Smooth muscle cell (in vitro differentiated cells): ENCODE results near the gene PPP1R1B. TPM values are rescaled to one million over a fixed set of nuclear protein-coding genes. Genes with fewer than 3 reads are reported as not detected.

Experiments
- DNase-seq: peaks from one replicate; lab custom pipeline; 2025; ENCODE audit not compliant: unreplicated experiment; lab: John Stamatoyannopoulos, UW
- H2AFZ ChIP-seq: fragments of 200-600 bp; sonication (generic); 2 replicates; pipeline ENCODE4 v1.6.0; 2016; ENCODE audit warnings: antibody characterized with exemption, low read depth, mild to moderate bottlenecking
- H3F3A ChIP-seq: fragments of 200-600 bp; sonication (generic); 2 replicates; pipeline ENCODE4 v1.6.0; 2017; ENCODE audit warnings: antibody characterized with exemption, low read depth
- H3K27ac ChIP-seq: fragments of 200-600 bp; sonication (generic); 2 replicates; pipeline ENCODE4 v1.5.1; 2016; ENCODE audit warnings: low read depth, mild to moderate bottlenecking
- H3K27me3 ChIP-seq: fragments of 200-600 bp; sonication (generic); 2 replicates; pipeline ENCODE4 v1.6.1; 2016; ENCODE audit warnings: low read depth, mild to moderate bottlenecking
- H3K36me3 ChIP-seq: fragments of 200-600 bp; sonication (generic); 2 replicates; pipeline ENCODE4 v1.5.1; 2016; ENCODE audit warnings: low read depth
- H3K4me1 ChIP-seq: fragments of 200-600 bp; sonication (generic); 2 replicates; pipeline ENCODE4 v1.5.1; 2016; ENCODE audit warnings: low read depth
- H3K4me2 ChIP-seq: fragments of 200-600 bp; sonication (generic); 2 replicates; pipeline ENCODE4 v1.6.0; 2016; ENCODE audit warnings: mild to moderate bottlenecking
- H3K4me3 ChIP-seq: fragments of 200-600 bp; sonication (generic); 2 replicates; pipeline ENCODE4 v1.5.1; 2016; ENCODE audit warnings: mild to moderate bottlenecking
- H3K79me2 ChIP-seq: fragments of 200-600 bp; sonication (generic); 2 replicates; pipeline ENCODE4 v1.6.0; 2016; ENCODE audit warnings: low read depth, mild to moderate bottlenecking
- H3K9ac ChIP-seq: fragments of 200-600 bp; sonication (generic); 2 replicates; pipeline ENCODE4 v1.6.0; 2016; ENCODE audit warnings: low read depth
- H3K9me3 ChIP-seq: fragments of 200-600 bp; sonication (generic); replicated peaks from 2 replicates; pipeline ENCODE4 v1.5.1; 2016; ENCODE audit warnings: low read depth
- H4K20me1 ChIP-seq: fragments of 200-600 bp; sonication (generic); 2 replicates; pipeline ENCODE4 v1.6.0; 2016; ENCODE audit warnings: low read depth
- CTCF ChIP-seq: fragments of 200-600 bp; sonication (generic); IDR thresholded peaks from 2 replicates; pipeline ENCODE4 v1.5.1; 2017; ENCODE audit warnings: borderline replicate concordance, mild to moderate bottlenecking, antibody characterized with exemption; ENCODE audit not compliant: insufficient read depth, poor library complexity, severe bottlenecking
- WGBS: methylation state at CpG from one replicate; pipeline ENCODE4 v1.1.7; 2016; ENCODE audit warnings: low lambda C conversion rate; 5-methylcytosine and 5-hydroxymethylcytosine counted together
- polyA plus RNA-seq: library from polyadenylated mRNA; unstranded; fragments of >200 nt; fragmentation: Nextera tagmentation; extraction: Ambion mirVana; gene quantifications from 2 replicates; pipeline ENCODE4 v1.2.1, GENCODE V29; 2016
- total RNA-seq: library from RNA; depleted of rRNA; stranded (reverse); fragments of >200 nt; gene quantifications from 2 replicates; pipeline ENCODE4 v1.2.3, GENCODE V29; 2014

Gene PPP1R1B
- total and polyA plus RNA-seq, 2 experiments from 2014 or later: not detected

GRCh38 chr17:39679521-39680192, 52.9 kb downstream of the PPP1R1B start:
- Histone ChIP-seq H2AFZ (no peak overlapping the region), H3K4me2 (no peak overlapping the region), H3K4me1 (no peaks in the 10 kb centered on the region), H3K9ac (no peak overlapping the region), H3K27ac (no peak overlapping the region), H3K27me3 (no peaks in the 10 kb centered on the region), H3K4me3 (no peak overlapping the region), H3K36me3 (no peaks in the 10 kb centered on the region), H3F3A (no peaks in the 10 kb centered on the region), H3K79me2 (no peaks in the 10 kb centered on the region), H4K20me1 (no peaks in the 10 kb centered on the region), H3K9me3 (no peaks in the 10 kb centered on the region)
- no peak for TF ChIP-seq CTCF
- DNase-seq: no peak
- WGBS: 96% methylated on average over 12 of the region's 12 CpGs

GRCh38 chr17:39683295-39683939, 56.7 kb downstream of the PPP1R1B start:
- Histone ChIP-seq H3K27ac (no peak overlapping the region), H3K4me3 (no peak overlapping the region), H3K4me2 (no peak overlapping the region), H3K27me3 (no peaks in the 10 kb centered on the region), H3K9ac (no peak overlapping the region), H3F3A (peaks cover 4% of the 10 kb centered on the region), H3K79me2 (no peaks in the 10 kb centered on the region), H4K20me1 (no peaks in the 10 kb centered on the region), H3K4me1 (peaks cover 4% of the 10 kb centered on the region), H3K36me3 (no peaks in the 10 kb centered on the region), H3K9me3 (no peaks in the 10 kb centered on the region), H2AFZ (no peak overlapping the region)
- TF ChIP-seq CTCF: no peak
- no peak for DNase-seq
- whole genome bisulfite sequencing: 95% methylated on average over 9 of the region's 9 CpGs

DNA sequence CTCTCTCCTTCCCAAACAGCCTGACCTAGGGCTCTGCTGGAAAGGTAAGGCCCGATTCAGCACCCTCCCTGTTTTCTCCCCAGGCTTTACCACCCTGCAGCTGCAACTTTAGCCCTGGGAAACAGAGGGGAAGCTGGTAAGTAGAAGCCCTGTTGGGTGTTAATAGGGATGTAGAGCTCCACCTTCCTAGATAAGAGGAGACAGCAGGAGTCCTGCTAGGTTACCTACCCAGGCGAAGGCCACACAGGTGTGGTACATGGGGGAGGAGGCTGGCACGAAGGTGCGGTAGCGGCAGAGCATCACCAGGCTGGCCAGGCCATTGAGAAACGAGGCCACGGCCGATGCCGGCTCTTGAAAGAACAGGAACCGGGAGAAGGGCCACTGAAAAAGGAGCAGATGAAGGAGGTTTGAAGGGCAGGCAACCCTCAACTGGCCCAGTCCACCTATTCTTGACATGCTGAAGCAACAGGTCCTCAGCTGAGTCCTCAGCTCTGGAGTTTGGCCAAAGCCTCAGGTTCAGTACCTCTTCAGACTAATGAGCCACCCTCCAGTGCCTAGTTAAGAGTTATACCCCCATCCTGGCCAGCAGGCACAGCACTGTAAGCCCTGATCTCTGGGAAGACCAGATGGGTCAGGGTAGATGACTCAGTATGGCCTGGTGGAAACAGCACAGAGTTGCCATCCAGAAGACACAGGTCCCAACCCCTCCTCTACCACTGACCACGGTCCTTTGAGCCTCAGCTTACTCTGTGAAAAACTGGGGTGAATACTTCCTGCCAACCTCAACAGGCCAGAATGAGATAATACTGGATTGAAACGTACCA, 57.8 kb downstream of the PPP1R1B start:
- Histone ChIP-seq H3F3A (peaks cover 4% of the 10 kb centered on the region), H3K27ac (no peak overlapping the region), H3K27me3 (no peaks in the 10 kb centered on the region), H3K4me2 (no peak overlapping the region), H3K4me1 (peaks cover 4% of the 10 kb centered on the region), H4K20me1 (no peaks in the 10 kb centered on the region), H3K36me3 (no peaks in the 10 kb centered on the region), H3K79me2 (no peaks in the 10 kb centered on the region), H2AFZ (no peak overlapping the region), H3K9ac (no peak overlapping the region), H3K4me3 (no peak overlapping the region), H3K9me3 (no peaks in the 10 kb centered on the region)
- 94% methylated on average over 12 of the region's 12 CpGs for WGBS
- TF ChIP-seq CTCF: no peak
- DNase-seq: no peak

Other genes with a start within 250 kb of the PPP1R1B start
- 13.6 and 19.9 TPM in 2 replicates for gene FBXL20, start 225.3 kb upstream of the PPP1R1B start, total RNA-seq
- gene FBXL20, start 225.3 kb upstream of the PPP1R1B start, polyA plus RNA-seq: 8.0 and 10.9 TPM in 2 replicates
- 20.7 and 25.3 TPM in 2 replicates for gene MED1, start 175.7 kb upstream of the PPP1R1B start, total RNA-seq
- 9.5 and 11.2 TPM in 2 replicates for gene MED1, start 175.7 kb upstream of the PPP1R1B start, polyA plus RNA-seq
- 31.9 and 37.7 TPM in 2 replicates for gene CDK12, start 165.5 kb upstream of the PPP1R1B start, total RNA-seq
- gene CDK12, start 165.5 kb upstream of the PPP1R1B start, polyA plus RNA-seq: 5.8 and 7.1 TPM in 2 replicates
- gene NEUROD2, start 19.0 kb upstream of the PPP1R1B start, total RNA-seq: not detected in 2 replicates
- gene NEUROD2, start 19.0 kb upstream of the PPP1R1B start, polyA plus RNA-seq: 0.19 and 0.25 TPM in 2 replicates
- gene STARD3, start 10.2 kb downstream of the PPP1R1B start, total RNA-seq: 33.7 and 37.5 TPM in 2 replicates
- 53.3 and 61.8 TPM in 2 replicates for gene STARD3, start 10.2 kb downstream of the PPP1R1B start, polyA plus RNA-seq
- 1.1 TPM in 1 of 2 replicates, not detected in the other for gene TCAP, start 38.4 kb downstream of the PPP1R1B start, total RNA-seq
- 0.41 and 0.69 TPM in 2 replicates for gene TCAP, start 38.4 kb downstream of the PPP1R1B start, polyA plus RNA-seq
- gene PNMT, start 41.5 kb downstream of the PPP1R1B start, total RNA-seq: not detected in 2 replicates
- gene PNMT, start 41.5 kb downstream of the PPP1R1B start, polyA plus RNA-seq: 0.23 and 1.3 TPM in 2 replicates
- gene PGAP3, start 61.1 kb downstream of the PPP1R1B start, total RNA-seq: 16.5 and 19.4 TPM in 2 replicates
- gene PGAP3, start 61.1 kb downstream of the PPP1R1B start, polyA plus RNA-seq: 19.1 and 26.4 TPM in 2 replicates
- gene ERBB2, start 73.1 kb downstream of the PPP1R1B start, total RNA-seq: 44.5 and 49.4 TPM in 2 replicates
- gene ERBB2, start 73.1 kb downstream of the PPP1R1B start, polyA plus RNA-seq: 53.6 and 56.1 TPM in 2 replicates
- gene MIEN1, start 103.6 kb downstream of the PPP1R1B start, total RNA-seq: 33.5 and 55.8 TPM in 2 replicates
- gene MIEN1, start 103.6 kb downstream of the PPP1R1B start, polyA plus RNA-seq: 70.7 and 71.5 TPM in 2 replicates
- 2.7 and 3.6 TPM in 2 replicates for gene GRB7, start 111.0 kb downstream of the PPP1R1B start, total RNA-seq
- gene GRB7, start 111.0 kb downstream of the PPP1R1B start, polyA plus RNA-seq: 4.1 and 9.1 TPM in 2 replicates
- gene IKZF3, start 237.4 kb downstream of the PPP1R1B start, total RNA-seq: under 0.01 and 0.40 TPM in 2 replicates
- not detected in 2 replicates for gene IKZF3, start 237.4 kb downstream of the PPP1R1B start, polyA plus RNA-seq
- gene ZPBP2, start 241.2 kb downstream of the PPP1R1B start, total RNA-seq: not detected in 2 replicates
- not detected in 2 replicates for gene ZPBP2, start 241.2 kb downstream of the PPP1R1B start, polyA plus RNA-seq